ENCODE measurements around the gene RAB11B.
"Not testable (repeated sequence)": the region's sequence is repeated elsewhere in the genome, so short reads cannot be mapped to it uniquely, and the experiment has no call there.

Gene RAB11B

DNA sequence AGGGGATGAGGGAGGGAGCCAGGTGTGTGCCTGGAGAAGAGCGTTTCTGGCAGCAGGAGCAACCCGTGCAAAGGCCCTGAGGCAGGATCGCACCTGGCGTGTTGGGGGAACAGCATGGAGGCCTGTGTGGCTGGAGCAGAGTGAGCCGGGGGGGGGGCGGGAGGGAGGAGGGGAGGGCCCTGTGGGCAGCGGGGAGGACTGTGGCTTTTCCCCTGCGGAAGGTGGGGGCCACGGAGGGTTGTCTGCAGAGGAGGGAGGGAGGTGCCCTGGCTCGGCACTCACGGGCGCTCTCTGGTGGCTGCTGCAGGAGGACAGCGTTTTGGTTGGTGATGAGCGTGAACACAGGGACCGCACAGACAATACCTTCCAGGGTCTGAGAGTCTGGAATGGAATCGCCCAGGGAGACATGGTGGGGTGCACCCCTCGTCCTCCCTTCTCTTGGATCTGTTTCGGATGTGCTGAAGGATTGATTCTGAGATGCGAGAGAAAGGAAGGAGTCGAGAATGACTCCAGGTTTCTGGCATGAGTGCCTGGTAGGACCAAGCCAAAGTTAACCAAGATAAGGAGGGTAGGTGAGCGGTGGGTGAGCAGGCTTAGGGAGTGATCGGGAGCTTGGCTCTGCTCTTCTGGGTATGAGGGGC is 6.5 kb downstream of the RAB11B start:
- DNase-seq = peak; percentile 4

DNA sequence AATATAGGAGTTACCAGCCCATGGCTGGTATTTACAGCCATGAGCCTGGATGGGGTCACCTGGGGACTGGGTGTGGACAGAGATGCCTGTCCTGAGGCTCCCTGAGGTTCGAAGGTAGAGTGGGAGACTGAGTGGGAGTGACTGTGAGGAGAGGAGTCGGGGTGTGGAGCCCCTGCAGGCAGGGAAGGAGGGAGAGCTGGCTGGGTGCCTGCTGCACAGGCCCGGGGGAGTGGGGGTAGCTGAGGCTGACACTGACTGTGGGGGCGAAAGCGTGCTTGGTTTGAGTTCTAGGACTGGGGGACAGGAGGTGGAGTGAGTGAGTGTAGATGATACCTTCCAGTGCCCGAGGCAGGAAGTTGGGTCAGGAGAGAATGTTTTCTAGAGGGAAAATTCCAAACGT is 7.1 kb downstream of the RAB11B start:
- no peak for DNase-seq

DNA sequence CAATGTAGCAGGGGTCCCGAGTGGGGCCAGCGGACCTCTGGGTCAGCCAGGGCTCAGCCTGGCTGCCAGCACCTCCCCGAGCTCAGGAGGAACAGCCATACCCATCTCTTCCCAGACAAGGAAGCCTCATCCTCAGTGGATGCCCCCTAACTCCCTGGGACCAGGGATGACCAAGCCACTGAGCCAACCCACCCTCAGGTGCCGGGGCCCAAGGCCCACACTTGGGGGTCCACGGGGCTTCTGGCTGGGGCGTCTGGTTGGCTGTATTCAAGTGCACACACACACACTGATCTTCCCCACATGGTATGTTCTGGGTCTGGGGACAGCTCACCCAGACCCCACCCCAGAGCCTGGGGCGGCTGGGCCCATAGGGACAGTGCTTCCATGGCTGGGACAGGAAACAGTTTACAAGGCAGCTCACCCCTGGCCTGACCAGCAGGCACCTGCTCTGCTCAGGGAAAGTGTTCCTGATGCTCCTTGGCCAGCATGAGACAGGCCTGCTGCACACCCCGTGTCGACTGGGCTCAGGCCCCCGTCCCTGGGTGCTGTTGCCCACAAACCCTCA is 7.7 kb downstream of the RAB11B start:
- no peak for DNase-seq

DNA sequence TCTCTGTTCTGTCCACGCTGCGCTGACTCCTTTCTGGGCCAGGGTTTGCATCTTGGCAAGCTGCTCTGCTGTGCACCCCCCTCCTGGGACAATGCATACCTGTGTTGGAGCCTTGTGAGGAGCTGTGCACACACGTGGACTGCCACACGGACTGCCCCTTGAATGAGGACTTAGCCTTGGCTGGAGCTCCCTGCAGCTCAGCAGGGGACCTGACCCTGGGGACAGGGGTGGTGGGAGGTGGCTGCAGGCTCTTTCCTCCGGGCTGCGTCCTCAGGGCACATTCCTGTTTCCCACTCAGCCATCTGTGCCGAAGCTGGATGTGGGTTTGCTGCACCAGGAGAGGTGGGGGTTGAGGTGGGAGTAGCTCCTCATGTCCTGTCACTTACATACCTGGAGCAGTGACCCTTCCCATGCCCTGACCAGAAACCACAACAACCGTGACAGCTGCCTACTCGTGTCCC is 8.2 kb downstream of the RAB11B start:
- DNase-seq = no peak

DNA sequence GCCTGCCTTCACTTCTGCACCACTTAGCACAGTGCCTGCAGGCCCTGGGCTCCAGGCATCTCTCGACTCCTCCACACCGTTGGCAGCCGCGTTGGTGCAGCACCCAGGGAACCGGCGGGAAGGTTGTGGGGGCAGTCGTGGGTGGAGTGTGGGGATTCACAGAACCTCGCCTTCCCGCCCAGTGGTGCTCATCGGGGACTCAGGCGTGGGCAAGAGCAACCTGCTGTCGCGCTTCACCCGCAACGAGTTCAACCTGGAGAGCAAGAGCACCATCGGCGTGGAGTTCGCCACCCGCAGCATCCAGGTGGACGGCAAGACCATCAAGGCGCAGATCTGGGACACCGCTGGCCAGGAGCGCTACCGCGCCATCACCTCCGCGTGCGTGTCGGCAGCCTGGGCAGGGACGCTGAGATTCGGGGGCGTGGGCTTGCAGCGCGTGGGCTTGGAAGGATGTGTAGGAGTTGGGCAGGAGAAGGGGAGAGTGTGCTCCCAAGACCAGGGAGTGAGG is 9.6 kb downstream of the RAB11B start:
- DNase-seq = no peak

DNA sequence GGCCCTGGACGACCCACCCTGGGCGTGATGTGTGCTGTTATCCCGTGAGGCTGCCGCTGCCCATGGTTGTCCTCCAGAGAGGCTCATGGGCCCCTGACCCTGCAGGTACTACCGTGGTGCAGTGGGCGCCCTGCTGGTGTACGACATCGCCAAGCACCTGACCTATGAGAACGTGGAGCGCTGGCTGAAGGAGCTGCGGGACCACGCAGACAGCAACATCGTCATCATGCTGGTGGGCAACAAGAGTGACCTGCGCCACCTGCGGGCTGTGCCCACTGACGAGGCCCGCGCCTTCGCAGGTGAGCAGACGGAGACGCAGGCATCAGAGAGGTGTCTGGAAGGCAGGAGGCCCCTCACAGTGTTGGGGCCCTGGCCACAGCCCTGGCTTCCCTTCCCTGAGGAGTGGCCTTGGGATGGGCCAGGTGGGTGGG is 11.8 kb downstream of the RAB11B start:
- no peak for DNase-seq

DNA sequence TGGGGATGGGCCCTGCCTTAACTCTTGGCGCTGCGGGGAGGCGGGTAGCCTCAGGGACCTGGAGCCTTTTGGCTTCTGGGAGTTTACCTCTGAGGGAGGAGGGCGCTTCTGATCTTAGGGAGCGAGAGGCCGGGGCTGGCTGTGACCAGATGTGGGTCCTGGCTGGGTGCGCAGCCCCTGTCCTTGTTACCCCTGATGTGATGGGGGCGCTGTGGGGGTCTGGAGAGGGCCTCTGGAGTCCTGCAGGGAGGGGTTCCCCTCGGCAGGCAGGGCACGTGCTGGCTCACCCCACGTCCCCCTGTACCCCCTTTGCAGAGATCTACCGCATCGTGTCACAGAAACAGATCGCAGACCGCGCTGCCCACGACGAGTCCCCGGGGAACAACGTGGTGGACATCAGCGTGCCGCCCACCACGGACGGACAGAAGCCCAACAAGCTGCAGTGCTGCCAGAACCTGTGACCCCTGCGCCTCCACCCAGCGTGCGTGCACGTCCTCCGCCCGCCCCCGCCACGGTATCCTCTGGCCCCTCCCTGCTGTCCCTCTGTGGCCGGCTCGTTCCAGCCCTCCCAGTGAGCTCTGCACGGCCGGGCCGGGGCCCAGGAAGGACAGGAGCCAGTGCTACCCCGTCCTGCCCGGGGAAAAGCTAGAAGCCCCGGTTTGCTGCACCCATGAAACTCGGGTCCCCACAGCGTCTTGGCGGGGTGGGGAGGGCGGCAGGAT is 13.1 kb downstream of the RAB11B start:
- DNase-seq = no peak

DNA sequence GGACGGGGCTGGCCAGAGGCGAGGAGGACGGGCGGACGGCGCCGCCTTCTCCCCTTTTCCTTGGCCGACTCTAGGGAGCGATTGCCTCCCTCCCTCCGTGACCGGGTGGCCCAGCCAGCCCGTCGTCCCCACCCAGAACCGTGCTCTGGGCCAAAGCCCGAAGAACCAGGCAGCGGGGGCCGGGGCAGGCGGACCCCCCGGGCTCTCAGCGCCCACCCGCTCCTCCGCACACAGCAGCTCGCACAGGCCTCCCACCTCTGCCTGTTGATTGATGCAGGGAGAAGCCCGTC is 13.6 kb downstream of the RAB11B start:
- no peak for DNase-seq

DNA sequence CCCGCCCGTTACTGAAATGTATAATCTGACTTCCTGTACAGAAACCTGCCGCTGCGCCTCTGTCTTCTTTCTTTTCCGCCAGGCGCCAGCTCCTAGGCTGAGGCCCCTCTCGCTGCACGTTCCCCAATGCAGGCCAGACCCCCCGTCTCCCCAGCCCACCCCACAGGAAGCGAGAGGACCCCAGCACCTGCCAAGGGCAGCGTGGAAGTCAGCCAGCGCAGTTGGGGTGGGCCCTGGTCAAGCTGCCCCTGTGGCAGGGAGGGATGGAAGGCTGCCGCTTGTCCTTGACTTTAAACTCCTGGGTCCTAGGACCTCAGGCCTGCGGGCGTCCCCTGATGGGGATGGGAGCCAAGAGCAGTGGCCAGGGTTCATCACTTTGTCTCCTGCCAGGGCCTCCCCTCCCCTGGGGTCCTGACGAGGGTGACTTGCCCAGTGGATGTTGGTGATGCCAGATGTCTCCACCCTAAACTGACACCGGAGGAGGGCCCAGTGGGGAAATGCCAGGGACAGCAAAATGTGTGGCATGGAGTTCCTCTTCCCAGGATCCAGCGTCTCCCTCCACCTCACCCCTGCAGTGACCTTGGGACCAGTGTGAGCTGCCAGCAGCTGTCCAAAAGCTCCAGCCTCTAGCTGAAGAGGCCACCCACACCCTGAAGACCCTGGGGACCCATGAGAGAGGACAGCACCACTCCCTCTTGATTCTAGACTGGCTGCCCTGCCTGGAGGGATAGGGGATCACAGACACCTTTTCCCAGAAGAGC is 14.4 kb downstream of the RAB11B start:
- DNase-seq = no peak

DNA sequence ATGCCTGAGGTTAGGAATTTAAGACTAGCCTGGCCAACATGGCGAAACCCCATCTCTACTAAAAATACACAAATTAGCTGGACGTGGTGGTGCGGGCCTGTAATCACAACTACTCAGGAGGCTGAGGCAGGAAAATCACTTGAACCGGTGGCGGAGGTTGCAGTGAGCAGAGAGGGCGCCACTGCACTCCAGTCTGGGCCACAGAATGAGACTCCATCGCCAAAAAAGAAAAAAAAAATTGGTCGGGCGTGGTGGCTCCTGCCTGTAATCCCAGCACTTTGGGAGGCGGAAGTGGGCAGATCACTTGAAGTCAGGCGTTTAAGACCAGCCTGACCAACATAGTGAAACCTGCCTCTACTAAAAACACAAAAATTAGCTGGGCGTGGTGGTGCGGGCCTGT is 20.6 kb downstream of the RAB11B start:
- not testable (repeated sequence) for DNase-seq

DNA sequence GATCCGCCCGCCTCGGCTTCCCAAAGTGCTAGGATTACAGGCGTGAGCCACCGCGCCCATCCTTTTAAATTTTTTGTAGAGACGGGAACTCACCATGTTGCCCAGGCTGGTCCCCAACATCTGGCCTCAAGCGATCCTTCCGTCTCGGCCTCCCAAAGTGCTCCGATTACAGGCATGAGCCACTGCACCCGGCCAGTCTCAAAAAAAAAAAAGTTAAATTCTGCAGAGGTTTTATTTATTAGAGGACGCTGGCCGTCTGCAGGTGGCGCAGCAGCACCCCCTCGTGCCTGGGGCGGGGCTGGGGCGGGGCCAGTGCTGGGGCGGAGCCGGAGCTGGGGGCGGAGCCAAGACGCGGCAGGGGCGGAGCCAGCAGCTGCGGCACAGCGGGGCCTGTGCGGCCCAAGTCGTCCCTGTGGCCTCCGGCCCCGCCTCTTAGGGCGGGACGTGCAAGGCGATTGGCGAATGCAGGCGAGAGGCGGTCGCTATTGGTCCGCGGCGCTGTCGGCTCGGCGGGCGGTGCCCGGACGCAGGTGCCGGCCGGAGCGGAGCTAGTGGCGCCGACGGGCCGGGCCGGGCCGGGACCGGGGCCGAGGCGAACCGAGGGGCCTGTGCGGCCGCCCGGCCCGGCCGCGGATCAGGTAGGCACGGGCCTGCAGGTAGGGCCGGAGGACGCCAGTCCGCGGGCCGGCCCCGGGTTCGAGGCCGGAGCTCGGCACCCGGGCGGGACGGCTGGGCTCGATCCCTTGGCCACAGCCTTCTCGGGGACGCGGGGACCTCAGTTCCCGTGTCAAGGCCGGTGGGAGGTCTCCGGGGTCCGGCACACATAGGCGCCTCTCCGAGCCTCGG is 22.8 kb downstream of the RAB11B start, which contains the start of gene MARCHF2:
TSS of gene MARCHF2 (plus strand) at position 523 of the 846 bp plus-strand sequence. CDS start 8,536 bp downstream, outside the sequence.
- DNase-seq = peak; percentile 73

DNA sequence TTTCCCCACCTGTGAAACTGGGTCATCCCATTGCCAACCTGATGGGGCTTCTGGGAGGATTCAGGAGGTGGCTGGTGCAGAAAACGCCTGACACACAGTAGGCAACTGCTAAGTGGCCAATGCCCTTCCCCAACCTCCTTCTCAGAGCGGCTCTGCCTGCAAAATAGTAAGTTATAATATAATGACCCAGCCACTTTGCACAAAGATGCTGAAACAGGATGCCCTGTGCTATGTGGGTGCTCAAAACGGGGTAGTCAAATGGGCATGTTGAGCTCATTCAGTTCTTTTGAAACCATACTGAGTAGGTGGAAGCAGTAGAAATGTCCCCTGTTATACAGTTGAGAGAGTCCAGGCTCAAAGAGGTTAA is 23.5 kb downstream of the RAB11B start:
- no peak for DNase-seq

DNA sequence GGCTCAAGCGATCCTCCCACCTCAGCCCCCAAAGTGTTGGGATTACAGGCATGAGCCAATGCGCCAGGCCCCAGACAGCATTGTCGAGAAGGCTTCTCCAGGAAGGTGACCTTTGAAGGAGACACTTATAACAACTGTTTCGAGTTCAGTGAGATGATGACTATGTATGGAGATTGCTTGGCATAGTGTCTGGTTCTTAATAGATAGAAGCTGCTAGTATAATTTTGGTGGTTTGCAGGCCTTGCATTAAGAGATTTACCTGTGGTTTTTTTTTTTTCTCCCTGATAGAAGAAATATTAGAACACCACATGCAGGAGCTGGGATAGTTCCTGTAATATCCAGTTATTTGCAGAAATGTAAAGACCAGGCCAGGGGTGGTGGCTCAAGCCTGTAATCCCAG is 26.6 kb downstream of the RAB11B start:
- no peak for DNase-seq

DNA sequence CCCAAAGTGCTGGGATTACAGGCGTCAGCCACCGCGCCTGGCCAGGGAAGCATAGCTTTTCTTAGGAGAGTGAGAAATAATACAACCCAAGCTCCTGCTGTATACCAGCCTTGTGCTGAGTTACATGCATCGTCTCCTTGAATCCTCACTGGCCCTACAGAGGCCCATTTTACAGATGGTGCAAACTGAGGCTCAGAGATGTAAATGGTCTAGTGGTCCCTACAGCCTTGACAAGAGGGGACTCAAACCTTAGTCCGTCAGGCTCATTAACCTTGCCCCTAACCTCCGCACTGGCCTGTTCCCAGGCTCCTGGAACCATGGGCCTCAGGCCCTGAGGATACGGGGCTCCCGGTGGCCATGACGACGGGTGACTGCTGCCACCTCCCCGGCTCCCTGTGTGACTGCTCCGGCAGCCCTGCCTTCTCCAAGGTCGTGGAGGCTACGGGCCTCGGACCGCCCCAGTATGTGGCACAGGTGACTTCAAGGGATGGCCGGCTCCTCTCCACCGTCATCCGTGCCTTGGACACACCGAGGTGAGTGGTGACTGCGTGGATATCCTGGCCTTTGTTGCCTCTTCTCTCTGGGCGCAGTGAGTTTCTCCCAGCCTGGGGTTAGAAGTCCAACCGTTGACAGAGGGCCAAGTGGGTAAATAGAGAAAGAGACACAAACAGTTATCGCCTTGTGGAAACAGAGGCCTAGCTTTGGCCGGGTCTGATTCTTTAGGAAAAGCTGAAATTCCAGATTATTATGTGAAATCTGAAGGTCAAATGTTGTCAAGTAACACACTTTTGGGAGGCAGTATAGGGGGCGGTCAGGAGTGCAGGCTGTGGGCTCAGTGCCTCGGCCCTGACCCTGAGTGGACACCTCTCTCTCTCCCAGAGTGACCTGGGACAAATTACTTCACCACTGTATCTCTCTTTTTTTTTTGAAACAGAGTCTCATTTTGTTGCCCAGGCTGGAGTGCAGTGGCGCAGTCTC is 31.6 kb downstream of the RAB11B start:
- DNase-seq = no peak

DNA sequence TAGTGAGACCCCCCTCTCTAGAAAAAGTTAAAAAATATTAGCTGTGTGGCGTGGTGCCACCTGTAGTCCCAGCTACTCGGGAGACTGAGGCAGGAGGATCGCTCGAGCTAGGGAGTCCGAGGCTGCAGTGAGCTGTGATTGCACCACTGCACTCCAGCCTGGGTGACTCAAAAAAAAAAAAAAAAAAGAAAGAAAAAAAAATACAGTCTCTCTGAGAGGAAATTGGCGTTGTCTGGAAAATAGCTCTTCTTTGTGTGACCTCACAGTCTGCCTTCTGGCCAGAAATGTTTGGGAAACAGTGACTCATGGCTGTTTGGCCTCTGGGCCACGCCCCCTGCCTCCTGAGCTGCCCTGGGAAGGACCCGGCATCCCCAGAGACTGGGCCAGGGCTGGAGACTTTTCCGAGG is 33.7 kb downstream of the RAB11B start:
- DNase-seq = no peak

DNA sequence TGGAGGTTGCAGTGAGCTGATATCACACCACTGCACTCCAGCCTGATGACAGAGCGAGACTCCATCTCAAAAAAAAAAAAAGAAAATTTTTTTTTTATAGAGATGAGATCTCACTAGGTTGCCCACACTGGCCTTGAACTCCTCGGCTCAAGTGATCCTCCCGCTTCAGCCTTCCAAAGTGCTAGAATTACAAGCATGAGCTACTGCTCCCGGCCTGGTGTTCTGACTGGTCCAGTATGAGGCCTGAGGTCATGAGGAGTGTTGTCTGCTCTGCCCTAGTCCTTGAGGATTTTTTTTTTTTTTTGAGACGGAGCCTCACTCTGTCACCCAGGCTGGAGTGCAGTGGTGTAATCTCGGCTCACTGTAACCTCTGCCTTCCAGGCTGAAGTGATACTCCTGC is 35.2 kb downstream of the RAB11B start:
- not testable (repeated sequence) for DNase-seq

DNA sequence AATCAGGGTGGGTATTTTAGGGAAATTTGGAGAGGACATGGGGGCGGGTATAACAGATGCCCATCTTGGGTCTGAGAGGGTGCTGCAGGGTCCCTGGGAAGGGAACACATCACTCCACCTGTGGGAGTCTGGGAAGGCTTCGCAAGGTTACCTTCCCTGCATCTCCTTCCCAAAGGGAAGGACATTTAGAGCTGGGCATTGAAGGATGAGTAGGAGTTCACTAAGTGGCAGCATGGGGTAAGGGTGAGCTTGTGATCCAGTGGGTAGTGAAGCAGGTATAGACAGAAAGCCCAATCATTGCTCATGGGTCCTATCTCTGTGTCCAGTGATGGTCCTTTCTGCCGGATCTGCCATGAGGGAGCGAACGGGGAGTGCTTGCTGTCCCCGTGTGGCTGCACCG is 36.1 kb downstream of the RAB11B start:
- DNase-seq = no peak

DNA sequence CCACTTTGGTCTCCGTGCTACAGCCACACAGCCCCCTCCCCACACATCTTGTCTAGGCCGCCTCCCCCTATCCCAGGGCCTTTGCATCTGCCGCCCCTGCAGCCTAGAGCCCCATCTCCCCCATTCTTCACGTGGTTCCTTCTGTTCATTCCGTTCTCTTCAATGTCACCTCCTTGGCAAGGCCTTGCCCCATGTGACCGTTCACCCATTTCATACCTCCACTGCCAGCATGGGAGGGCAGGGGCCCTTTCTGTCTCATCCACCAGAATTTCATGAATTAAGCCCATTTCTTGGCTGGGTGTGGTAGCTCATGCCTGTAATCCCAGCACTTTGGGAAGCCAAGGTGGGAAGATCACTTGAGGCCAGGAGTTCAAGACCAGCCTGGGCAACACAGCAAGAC is 38.9 kb downstream of the RAB11B start:
- no peak for DNase-seq

DNA sequence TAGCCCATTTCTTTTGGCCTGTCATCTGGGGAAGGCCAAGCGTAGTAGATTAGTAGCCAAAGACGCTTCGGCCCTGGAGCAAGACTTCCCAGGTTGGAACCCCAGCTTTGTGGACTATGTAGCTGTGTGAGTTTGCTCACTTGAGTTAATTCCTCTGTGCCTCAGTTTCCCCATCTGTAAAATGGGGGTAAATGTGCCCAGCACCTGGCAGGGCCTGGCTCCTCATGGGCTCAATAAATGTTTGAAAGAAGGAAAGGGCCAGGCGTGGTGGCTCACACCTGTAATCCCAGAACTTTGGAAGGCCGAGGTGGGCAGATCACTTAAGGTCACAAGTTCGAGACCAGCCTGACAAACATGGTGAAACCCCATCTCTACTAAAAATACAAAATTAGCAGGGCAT is 39.7 kb downstream of the RAB11B start:
- no peak for DNase-seq

DNA sequence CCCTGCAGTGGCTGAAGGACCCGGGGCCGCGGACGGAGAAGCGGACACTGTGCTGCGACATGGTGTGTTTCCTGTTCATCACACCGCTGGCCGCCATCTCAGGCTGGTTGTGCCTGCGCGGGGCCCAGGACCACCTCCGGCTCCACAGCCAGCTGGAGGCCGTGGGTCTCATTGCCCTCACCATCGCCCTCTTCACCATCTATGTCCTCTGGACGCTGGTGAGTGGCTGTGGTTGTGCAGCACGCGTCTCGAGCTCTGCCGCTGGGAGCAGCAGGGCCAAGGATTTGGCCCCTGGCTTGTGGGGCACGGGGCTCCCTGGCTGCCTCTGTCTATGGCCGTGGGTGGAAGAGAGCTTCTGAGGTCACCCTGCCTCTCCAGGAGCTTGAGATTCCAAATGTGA is 40.5 kb downstream of the RAB11B start:
- no peak for DNase-seq

DNA sequence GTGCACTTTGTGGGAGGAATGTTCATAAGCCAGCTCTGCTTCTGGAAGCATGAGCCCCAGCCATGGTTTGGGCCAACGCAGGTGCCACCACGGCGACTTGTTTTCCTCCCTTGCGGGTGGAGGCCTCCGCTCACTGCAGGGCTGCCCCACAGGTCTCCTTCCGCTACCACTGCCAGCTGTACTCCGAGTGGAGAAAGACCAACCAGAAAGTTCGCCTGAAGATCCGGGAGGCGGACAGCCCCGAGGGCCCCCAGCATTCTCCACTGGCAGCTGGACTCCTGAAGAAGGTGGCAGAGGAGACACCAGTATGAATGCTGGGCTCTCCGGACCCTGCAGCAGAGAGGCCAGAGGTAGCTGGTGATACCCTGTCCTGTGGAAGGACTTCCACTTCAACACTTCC is 48.1 kb downstream of the RAB11B start:
- no peak for DNase-seq

Measured in NCI-H1694 treated with DMSO at 0.1 percent for 48 hours (cell line).